Osteocyte (in vitro differentiated cells): ENCODE data around the gene PTPN23. TPM values are rescaled to one million over a fixed set of nuclear protein-coding genes. Genes with fewer than 3 reads are reported as not detected.

Experiments used
- DNase-seq: peaks from one replicate; pipeline ENCODE4 v3.0.0; 2021; ENCODE audit warnings: mixed read lengths; ENCODE audit not compliant: unreplicated experiment; ENCODE audit errors: extremely low spot score
- H3K27ac Mint-ChIP-seq: one replicate; pipeline ENCODE4 v1.8.0; 2021; ENCODE audit warnings: mild to moderate bottlenecking, mixed read lengths; ENCODE audit not compliant: unreplicated experiment
- H3K27me3 Mint-ChIP-seq: one replicate; pipeline ENCODE4 v1.8.0; 2021; ENCODE audit warnings: mixed read lengths; ENCODE audit not compliant: unreplicated experiment
- H3K36me3 Mint-ChIP-seq: one replicate; pipeline ENCODE4 v1.8.0; 2021; ENCODE audit warnings: mixed read lengths; ENCODE audit not compliant: unreplicated experiment
- H3K4me1 Mint-ChIP-seq: one replicate; pipeline ENCODE4 v1.8.0; 2021; ENCODE audit warnings: mixed read lengths; ENCODE audit not compliant: unreplicated experiment
- H3K4me3 Mint-ChIP-seq: one replicate; pipeline ENCODE4 v1.8.0; 2021; ENCODE audit warnings: mild to moderate bottlenecking, moderate library complexity, mixed read lengths; ENCODE audit not compliant: unreplicated experiment
- H3K9me3 Mint-ChIP-seq: one replicate; pipeline ENCODE4 v1.8.0; 2021; ENCODE audit warnings: mixed read lengths; ENCODE audit not compliant: unreplicated experiment
- CTCF ChIP-seq: fragments of 200-600 bp; sonication (generic); IDR thresholded peaks from 2 replicates; pipeline ENCODE4 v1.5.0; 2021; ENCODE audit warnings: antibody characterized with exemption, mild to moderate bottlenecking, moderate library complexity
- total RNA-seq: library from RNA; stranded (reverse); gene quantifications from 2 replicates; pipeline ENCODE4 v1.2.1, GENCODE V29; 2021

The PTPN23 gene
- total RNA-seq, 1 donor from 2014 or later: 57.7 TPM

DNA sequence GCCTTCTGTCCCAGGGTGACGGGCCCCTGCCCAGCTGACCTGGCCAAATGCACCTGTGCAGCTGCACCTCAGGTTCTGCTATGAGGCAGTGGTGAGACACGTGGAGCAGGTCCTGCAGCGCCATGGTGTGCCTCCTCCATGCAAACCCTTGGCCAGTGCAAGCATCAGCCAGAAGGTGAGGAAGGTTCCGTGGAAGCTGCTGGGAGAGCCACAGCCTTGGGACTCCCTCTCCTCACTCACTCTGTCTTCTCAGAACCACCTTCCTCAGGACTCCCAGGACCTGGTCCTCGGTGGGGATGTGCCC lies 31.6 kb downstream of the PTPN23 start:
- no peak overlapping the region for H3K27ac Mint-ChIP-seq
- no peak for DNase-seq
- no peak overlapping the region for H3K4me3 Mint-ChIP-seq
- H3K9me3 Mint-ChIP-seq: no peaks in the 10 kb centered on the region
- no peak for TF ChIP-seq CTCF
- H3K27me3 Mint-ChIP-seq: no peaks in the 10 kb centered on the region
- H3K36me3 Mint-ChIP-seq: peaks cover 19% of the 10 kb centered on the region
- no peaks in the 10 kb centered on the region for H3K4me1 Mint-ChIP-seq

GRCh38 chr3:47412842-47413520 lies 32.2 kb downstream of the PTPN23 start:
- TF ChIP-seq CTCF: no peak
- Mint-ChIP-seq H3K4me1 (no peaks in the 10 kb centered on the region), H3K36me3 (peaks cover 15% of the 10 kb centered on the region), H3K27ac (no peak overlapping the region), H3K9me3 (no peaks in the 10 kb centered on the region), H3K27me3 (no peaks in the 10 kb centered on the region), H3K4me3 (no peak overlapping the region)
- DNase-seq: no peak

DNA sequence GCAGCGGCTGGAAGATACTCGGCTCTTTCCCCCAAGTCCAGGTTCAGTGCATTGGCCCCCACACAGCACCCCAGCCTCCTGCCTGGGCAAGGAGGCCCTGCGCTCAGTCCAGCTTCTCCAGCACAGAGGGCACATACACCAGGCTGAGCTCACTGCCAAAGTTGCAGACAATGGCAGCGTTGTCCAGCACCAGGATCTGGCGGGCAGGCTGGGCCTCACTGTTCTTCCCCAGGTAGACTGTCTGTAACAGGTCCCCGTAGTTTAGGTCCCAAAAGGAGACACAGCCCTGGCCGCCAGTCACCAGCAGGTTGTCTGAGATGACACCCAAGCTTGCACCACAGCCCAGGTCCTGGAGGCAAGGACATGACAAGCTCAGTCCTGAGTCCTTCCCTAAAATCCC lies 32.9 kb downstream of the PTPN23 start:
- Mint-ChIP-seq H3K27ac (no peak overlapping the region), H3K27me3 (no peaks in the 10 kb centered on the region), H3K9me3 (no peaks in the 10 kb centered on the region), H3K4me1 (no peaks in the 10 kb centered on the region), H3K4me3 (no peak overlapping the region), H3K36me3 (peaks cover 15% of the 10 kb centered on the region)
- TF ChIP-seq CTCF: no peak
- no peak for DNase-seq

- H3K4me1 Mint-ChIP-seq: no peaks in the 10 kb centered on the region
- peaks cover 17% of the 10 kb centered on the region for H3K36me3 Mint-ChIP-seq
- H3K27ac Mint-ChIP-seq: no peak overlapping the region
- H3K9me3 Mint-ChIP-seq: no peaks in the 10 kb centered on the region
- DNase-seq: no peak
- H3K27me3 Mint-ChIP-seq: no peaks in the 10 kb centered on the region
- no peak for TF ChIP-seq CTCF
- no peak overlapping the region for H3K4me3 Mint-ChIP-seq
These were observed 33.3 kb downstream of the PTPN23 start for GRCh38 chr3:47414161-47414564.

GRCh38 chr3:47414666-47415587 lies 34.1 kb downstream of the PTPN23 start:
- peaks cover 17% of the 10 kb centered on the region for H3K36me3 Mint-ChIP-seq
- no peak overlapping the region for H3K27ac Mint-ChIP-seq
- no peaks in the 10 kb centered on the region for H3K27me3 Mint-ChIP-seq
- DNase-seq: no peak
- TF ChIP-seq CTCF: no peak
- no peaks in the 10 kb centered on the region for H3K4me1 Mint-ChIP-seq
- H3K9me3 Mint-ChIP-seq: no peaks in the 10 kb centered on the region
- H3K4me3 Mint-ChIP-seq: no peak overlapping the region
